Kidney (tissue), 14 donors: Measurements from ENCODE around the gene BABAM1. TPM values are rescaled to one million over a fixed set of nuclear protein-coding genes. Genes with fewer than 3 reads are reported as not detected.

Experiments
- DNase-seq, 5 donors: peaks; one replicate each; pipeline ENCODE4 v3.0.0-alpha.2; 2013 to 2020
- FAIRE-seq: peaks from 2 replicates; lab custom pipeline; 2012; peaks lifted over from hg19 to GRCh38; lab: Jason Lieb, UNC
- H3K27ac ChIP-seq, 2 donors: one replicate each; pipeline ENCODE4 v1.7.0; 2013; ENCODE audit warnings: low read depth in 2 of 2, low read length in 2 of 2, inconsistent platforms in 1 of 2
- H3K27me3 ChIP-seq: one replicate; pipeline ENCODE4 v1.7.1; 2013; ENCODE audit warnings: low read length, inconsistent platforms; ENCODE audit not compliant: control insufficient read depth, insufficient read depth
- H3K36me3 ChIP-seq, 3 donors: one replicate each; pipeline versions ENCODE4 v1.7.0 to v1.7.1; 2013; ENCODE audit warnings: low read length in 3 of 3, control low read depth in 1 of 3, inconsistent platforms in 1 of 3; ENCODE audit not compliant: insufficient read depth in 3 of 3, control insufficient read depth in 2 of 3
- H3K4me1 ChIP-seq, 3 donors: one replicate each; pipeline versions ENCODE4 v1.7.0 to v1.7.1; 2013; ENCODE audit warnings: low read length in 3 of 3, inconsistent platforms in 1 of 3, low read depth in 1 of 3; ENCODE audit not compliant: control insufficient read depth in 2 of 3, insufficient read depth in 2 of 3
- H3K4me3 ChIP-seq, 3 donors: one replicate each; pipeline versions ENCODE4 v1.7.0 to v1.8.1; 2013; ENCODE audit warnings: low read length in 3 of 3, control low read depth in 1 of 3, inconsistent platforms in 1 of 3
- H3K9ac ChIP-seq, 3 donors: one replicate each; pipeline versions ENCODE4 v1.7.0 to v1.7.1; 2013; ENCODE audit warnings: low read length in 3 of 3, control low read depth in 1 of 3, inconsistent platforms in 1 of 3
- H3K9me3 ChIP-seq, 3 donors: one replicate each; pipeline versions ENCODE4 v1.7.0 to v1.7.1; 2013; ENCODE audit warnings: low read length in 3 of 3, control low read depth in 1 of 3, inconsistent platforms in 1 of 3; ENCODE audit not compliant: control insufficient read depth in 2 of 3, insufficient read depth in 1 of 3
- CTCF ChIP-seq: IDR thresholded peaks from 3 replicates; pipeline ENCODE4 v1.5.1; 2012; ENCODE audit warnings: mild to moderate bottlenecking, moderate library complexity, borderline replicate concordance; ENCODE audit not compliant: insufficient read depth; ENCODE audit errors: extremely low read depth
- intact Hi-C: fragments of 100-400 bp; cut with DNase I; formaldehyde crosslinking; loops from one replicate; pipeline ENCODE4 v1.11.1; 2022
- polyA plus RNA-seq: library from polyadenylated mRNA; stranded (reverse); fragments of 350-450 nt; fragmentation: Illumina TruSeq; extraction: RNeasy Lipid Tissue Mini Kit (QIAGEN cat#74804); gene quantifications from one replicate; pipeline ENCODE4 v1.2.3, GENCODE V29; 2014; ENCODE audit warnings: low read depth, low replicate concordance; ENCODE audit not compliant: insufficient read depth
- total RNA-seq: library from RNA; stranded (reverse); fragmentation: NEBNext Ultra II Directional; extraction: Animal tissue kit (Norgen Biotek cat#: 25700); gene quantifications from one replicate; pipeline ENCODE4 v1.2.1, GENCODE V29; 2021
- donor health status: control.
- donor health status: control.
- donor health status: control.
- donor health status: control.
- donor health status: control.
- donor health status: DM: yes; HTN: yes; CAD: no.
- donor health status: Normal renal cell carcinoma (clear cell type).

BABAM1 gene
- total and polyA plus RNA-seq, 2 donors from 2014 or later: 69.4 to 105 TPM

DNA sequence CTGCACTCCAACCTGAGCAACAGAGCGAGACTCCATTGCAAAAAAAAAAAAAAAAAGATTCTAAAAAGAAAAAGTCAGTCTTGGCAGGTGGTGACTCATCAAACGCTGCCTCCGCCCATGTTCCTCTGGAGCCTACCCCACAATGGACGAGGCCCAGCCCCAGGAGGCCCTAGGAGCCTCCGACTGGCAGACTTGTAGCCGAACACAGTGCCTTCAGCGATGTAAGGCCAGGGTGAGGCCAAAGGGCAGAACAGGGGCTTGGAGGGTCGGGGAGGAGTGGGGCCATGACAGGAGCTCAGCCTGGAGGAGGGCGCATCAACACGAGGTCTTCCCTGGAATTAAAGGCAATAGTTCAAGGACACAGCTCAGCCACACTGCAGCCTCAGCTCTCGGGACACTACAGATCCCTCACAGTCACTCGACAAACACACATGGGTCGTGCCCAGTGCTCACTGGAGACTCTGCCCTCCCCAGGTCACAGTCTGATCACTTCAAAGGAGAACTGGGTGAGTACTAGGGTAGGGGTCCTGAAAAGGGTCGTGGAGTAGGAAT, 47.0 kb upstream of the BABAM1 start:
- no peak overlapping the region for H3K9ac ChIP-seq

GRCh38 chr19:17225053-17225452, 42.2 kb upstream of the BABAM1 start:
- TF ChIP-seq CTCF: no peak
- Histone ChIP-seq H3K27me3 (no peaks in the 10 kb centered on the region), H3K9ac (no peak overlapping the region), H3K4me3 (no peak overlapping the region), H3K9me3 (no peaks in the 10 kb centered on the region), H3K27ac (no peak overlapping the region), H3K4me1 (peaks cover 0 to 4% (median 0%) of the 10 kb centered on the region in 3 donors), H3K36me3 (peaks cover 0 to 5% (median 0%) of the 10 kb centered on the region in 3 donors)
- no peak for FAIRE-seq
- DNase-seq: peak in 1 of 5 donors; percentile 57
- intact Hi-C loops: no loop called here

More for the DNA sequence above, 47.0 kb upstream of the BABAM1 start:
- no peaks in the 10 kb centered on the region for H3K27me3 ChIP-seq
- FAIRE-seq: no peak
- no peak overlapping the region for H3K4me3 ChIP-seq
- no peaks in the 10 kb centered on the region for H3K36me3 ChIP-seq
- no peaks in the 10 kb centered on the region for H3K9me3 ChIP-seq
- intact Hi-C loops: no loop called here
- no peak for DNase-seq
- H3K27ac ChIP-seq: no peak overlapping the region
- peaks cover 0 to 6% (median 0%) of the 10 kb centered on the region in 3 donors for H3K4me1 ChIP-seq
- no peak for TF ChIP-seq CTCF

DNA sequence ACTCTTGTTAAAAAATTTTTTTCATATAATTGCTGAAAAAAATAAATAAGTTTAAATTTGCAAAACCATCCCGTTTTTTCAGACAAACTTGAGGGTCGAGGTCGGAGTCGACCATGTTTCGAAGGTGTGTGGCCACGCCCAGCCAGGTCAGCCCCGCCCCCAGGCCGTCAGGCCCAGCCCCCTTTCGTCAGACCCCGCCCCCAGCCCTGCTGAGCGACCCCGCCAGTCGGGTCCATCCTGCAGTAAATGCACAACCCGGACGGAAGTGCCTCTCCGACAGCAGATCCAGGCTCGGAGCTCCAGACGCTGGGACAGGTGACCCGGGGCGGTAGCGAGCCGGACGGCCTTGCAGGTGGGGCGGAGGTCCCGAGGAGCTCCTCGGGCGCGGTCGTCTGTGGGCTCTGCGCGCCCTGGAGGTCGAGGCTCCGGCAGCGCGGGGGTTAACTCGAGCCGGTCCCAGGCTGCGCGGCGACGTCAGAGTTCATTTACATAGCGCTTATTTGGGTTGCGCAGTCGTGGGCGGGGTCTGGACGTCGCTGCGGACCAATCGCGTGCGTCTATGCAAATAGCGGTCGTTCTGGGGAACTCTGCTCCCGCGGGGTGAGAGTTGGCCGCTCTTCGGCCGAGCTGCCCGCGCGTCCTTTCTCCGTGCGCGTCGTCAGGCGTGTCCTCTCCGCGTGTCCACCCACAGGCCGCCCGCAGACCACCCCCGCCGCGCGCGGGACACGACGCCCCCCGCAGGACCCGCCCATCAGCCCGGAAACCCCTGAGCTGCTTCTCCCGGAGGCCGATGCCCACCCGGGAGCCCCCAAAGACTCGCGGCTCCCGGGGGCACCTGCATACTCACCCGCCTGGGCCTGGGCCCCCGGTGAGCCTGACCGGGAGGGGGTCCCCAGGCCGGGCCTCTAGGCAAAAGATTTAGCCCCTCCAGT, 41.0 kb upstream of the BABAM1 start, which contains the start of gene OCEL1:
OCEL1 (plus strand) TSS at position 225 of the 932 bp plus-strand sequence; CDS start at position 247, 22 bp downstream.
- Histone ChIP-seq H3K4me1 (peaks cover 0 to 4% (median 0%) of the 10 kb centered on the region in 3 donors), H3K27ac (peak within 1 kb of the TSS; percentile 93 to 98), H3K9ac (peak within 1 kb of the TSS; percentile 47 to 77 (median 64)), H3K9me3 (no peaks in the 10 kb centered on the region), H3K4me3 (peak within 1 kb of the TSS; percentile 53 to 79 (median 79)), H3K36me3 (peaks cover 0 to 8% (median 0%) of the 10 kb centered on the region in 3 donors), H3K27me3 (no peaks in the 10 kb centered on the region)
- FAIRE-seq: peak; percentile 46
- no peak for TF ChIP-seq CTCF
- intact Hi-C loops: no loop called here
- DNase-seq: peak; percentile 98 to 100 (median 99)
